ENCODE measurements around the gene E2F1.
"Not testable (repeated sequence)": the region's sequence is repeated elsewhere in the genome, so short reads cannot be mapped to it uniquely, and the experiment has no call there.

The E2F1 gene

GRCh38 chr20:33713865-33714367, 27.7 kb upstream of the E2F1 start:
- no peak overlapping the region for H3K4me3 ChIP-seq (ENCODE audit: low read length)
- DNase-seq (ENCODE audit: low read depth, low spot score): no peak

- H3K4me3 ChIP-seq (ENCODE audit: low read length): no peak overlapping the region
- DNase-seq (ENCODE audit: low read depth, low spot score): no peak
Observed at GRCh38 chr20:33711446-33711738, 25.2 kb upstream of the E2F1 start.

GRCh38 chr20:33710681-33711445, 24.7 kb upstream of the E2F1 start:
- DNase-seq (ENCODE audit: low read depth, low spot score): no peak
- no peak overlapping the region for H3K4me3 ChIP-seq (ENCODE audit: low read length)

GRCh38 chr20:33709905-33710541, 23.8 kb upstream of the E2F1 start:
- no peak for DNase-seq (ENCODE audit: low read depth, low spot score)
- no peak overlapping the region for H3K4me3 ChIP-seq (ENCODE audit: low read length)

DNA sequence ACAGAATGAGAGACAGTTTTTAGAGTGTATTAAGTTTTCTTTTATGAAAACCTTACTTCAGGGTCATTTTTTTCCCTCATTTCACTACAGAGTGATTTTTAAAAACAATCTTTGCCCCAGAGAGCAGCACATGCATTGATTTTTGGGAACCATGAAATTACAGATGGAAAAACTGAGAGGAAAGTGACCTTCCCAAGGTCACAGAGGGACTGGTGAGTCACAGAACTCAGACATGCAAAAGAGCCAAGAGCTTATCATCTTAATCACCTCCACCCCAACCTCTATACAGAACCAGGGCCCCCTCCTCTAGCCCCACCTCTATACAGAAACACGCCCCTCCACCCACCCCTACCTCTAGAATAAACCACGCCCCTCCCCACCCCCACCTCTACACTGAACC, 23.2 kb upstream of the E2F1 start:
- no peak overlapping the region for H3K4me3 ChIP-seq (ENCODE audit: low read length)
- DNase-seq (ENCODE audit: low read depth, low spot score): no peak

DNA sequence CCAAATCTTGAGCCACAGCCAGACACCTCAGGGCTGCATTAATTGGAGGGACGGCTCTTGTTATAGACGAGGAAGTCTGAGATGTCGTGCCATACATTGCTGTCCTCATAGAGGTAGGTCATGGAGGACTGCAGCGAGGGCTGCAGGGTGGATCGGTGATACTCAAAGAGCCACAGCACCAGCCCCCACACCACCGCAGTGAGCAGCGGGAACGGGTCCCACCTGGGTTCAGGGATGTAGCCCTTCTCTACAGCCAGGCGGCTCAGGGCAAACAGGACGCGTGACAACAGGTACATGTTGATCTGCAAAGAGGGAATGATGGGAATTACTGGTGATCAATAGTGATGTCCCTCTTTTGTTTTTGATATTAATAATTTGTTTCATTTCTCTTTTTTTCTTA, 21.5 kb upstream of the E2F1 start:
- no peak overlapping the region for H3K4me3 ChIP-seq (ENCODE audit: low read length)
- no peak for DNase-seq (ENCODE audit: low read depth, low spot score)

DNA sequence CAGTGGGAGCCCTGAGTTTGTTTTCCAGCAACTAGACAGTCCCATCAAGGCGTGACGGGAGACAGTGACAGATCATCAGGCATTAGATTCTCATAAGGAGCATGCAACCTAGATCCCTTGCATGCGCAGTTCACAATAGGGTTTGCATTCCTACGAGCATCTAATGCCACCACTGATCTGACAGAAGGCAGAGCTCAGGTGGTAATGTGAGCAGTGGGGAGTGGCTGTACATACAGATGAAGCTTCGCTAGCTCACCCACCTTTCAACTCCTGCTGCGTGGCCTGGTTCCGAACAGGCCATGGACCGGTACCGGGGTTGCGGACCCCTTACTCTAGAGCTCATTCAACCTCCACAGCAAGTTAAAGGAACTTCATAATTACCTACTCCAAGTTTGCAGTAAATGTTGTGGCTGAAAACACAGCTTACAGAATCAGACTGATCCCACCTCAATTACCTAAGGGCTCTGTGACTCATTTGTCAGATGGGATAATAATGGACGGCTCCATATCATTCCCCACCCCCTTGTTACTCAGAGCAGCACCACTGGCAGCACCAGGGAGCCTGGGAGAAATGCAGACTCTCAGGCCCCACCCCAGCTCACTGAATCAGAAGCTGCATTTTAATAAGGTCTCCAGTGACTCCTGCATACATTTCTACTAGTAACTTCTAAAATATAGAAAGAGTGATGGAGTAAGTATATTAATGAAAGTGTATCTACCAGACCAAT, 18.2 kb upstream of the E2F1 start:
- no peak for DNase-seq (ENCODE audit: low read depth, low spot score)
- H3K4me3 ChIP-seq (ENCODE audit: low read length): no peak overlapping the region

DNA sequence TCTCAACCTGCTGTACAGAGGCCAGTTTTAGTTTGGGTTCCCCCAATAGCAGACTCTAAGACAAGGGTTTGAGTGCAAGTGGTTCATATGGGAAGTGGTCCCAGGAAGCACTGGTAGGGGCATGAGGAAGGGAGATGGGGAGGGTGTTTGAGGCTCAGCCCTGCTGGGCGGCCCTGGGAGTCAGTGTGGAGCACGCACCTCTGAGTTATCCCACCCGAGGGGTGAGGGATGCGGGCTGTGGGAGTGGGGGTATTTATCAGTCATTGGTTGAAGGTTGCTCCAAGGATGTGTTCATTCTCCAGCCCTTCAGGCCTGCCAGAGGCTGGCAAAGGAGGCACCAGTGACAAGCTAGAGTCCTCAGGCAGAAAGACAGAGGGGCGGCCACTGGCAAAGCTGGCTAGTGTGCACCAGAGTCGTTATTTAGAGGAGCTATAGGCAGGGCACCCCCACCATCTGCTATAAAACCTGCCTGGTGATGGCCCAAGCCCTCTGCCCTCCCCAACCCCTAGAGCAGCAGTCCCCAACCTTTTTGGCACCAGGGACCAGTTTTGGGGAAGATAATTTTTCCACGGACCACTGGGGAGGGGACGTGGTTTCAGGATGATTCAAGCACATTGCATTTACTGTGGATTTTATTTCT, 17.4 kb upstream of the E2F1 start:
- no peak overlapping the region for H3K4me3 ChIP-seq (ENCODE audit: low read length)
- no peak for DNase-seq (ENCODE audit: low read depth, low spot score)

- H3K4me3 ChIP-seq (ENCODE audit: low read length): no peak overlapping the region
- DNase-seq (ENCODE audit: low read depth, low spot score): no peak
Observed at GRCh38 chr20:33702861-33703260, 16.7 kb upstream of the E2F1 start.

GRCh38 chr20:33701629-33702450, 15.7 kb upstream of the E2F1 start:
- DNase-seq (ENCODE audit: low read depth, low spot score): no peak

DNA sequence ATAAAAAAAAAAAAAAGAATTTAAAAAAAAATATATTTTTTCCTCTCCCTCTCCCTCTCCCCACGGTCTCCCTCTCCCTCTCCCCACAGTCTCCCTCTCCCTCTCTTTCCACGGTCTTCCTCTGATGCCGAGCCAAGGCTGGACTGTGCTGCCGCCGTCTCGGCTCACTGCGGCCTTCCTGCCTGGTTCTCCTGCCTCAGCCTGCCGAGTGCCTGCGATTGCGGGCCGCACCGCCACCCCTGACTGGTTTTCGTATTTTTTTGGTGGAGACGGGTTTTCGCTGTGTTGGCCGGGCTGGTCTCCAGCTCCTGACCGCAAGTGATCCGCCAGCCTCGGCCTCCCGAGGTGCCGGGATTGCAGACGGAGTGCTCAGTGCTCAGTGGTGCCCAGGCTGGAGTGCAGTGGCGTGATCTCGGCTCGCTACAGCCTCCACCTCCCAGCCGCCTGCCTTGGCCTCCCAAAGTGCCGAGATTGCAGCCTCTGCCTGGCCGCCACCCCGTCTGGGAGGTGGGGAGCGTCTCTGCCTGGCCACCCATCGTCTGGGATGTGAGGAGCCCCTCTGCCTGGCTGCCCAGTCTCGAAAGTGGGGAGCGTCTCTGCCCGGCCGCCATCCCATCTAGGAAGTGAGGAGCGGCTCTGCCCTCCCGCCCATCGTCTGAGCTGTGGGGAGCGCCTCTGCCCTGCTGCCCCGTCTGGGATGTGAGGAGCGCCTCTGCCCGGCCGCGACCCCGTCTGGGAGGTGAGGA, 14.7 kb upstream of the E2F1 start:
- not testable (repeated sequence) for H3K4me3 ChIP-seq (ENCODE audit: low read length); DNase-seq (ENCODE audit: low read depth, low spot score)

More at GRCh38 chr20:33701629-33702450, 15.7 kb upstream of the E2F1 start:
- H3K4me3 ChIP-seq (ENCODE audit: low read length): no peak overlapping the region

DNA sequence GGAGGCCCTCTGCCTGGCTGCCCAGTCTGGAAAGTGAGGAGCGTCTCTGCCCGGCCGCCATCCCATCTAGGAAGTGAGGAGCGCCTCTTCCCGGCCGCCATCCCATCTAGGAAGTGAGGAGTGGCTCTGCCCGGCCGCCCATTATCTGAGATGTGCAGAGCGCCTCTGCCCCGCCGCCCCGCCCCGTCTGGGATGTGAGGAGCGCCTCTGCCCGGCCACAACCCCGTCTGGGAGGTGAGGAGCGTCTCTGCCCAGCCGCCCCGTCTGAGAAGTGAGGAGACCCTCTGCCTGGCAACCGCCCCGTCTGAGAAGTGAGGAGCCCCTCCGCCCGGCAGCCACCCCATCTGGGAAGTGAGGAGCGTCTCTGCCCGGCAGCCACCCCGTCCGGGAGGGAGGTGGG, 12.8 kb upstream of the E2F1 start:
- H3K4me3 ChIP-seq (ENCODE audit: low read length); DNase-seq (ENCODE audit: low read depth, low spot score): not testable (repeated sequence)

DNA sequence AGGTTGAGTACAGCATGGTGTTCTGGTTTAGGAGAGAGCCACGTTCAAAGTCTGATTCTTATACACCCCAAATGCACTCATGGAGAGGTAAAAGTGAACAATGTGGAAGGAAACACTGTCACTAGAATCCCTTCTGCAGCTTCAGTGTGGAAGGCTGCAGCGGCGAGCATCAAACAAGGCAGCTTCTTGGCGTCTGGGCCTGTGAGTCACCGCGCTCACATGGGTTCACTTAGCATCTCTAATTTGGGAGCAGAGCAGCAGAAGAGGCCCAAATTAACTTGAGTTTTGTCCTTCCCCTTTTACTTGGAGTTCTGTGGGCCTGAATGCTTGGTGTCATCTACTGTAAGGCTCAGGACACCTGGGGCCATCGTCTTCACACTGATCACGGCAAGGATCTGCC, 10.9 kb upstream of the E2F1 start:
- no peak for DNase-seq (ENCODE audit: low read depth, low spot score)
- H3K4me3 ChIP-seq (ENCODE audit: low read length): no peak overlapping the region

GRCh38 chr20:33696448-33696847, 10.3 kb upstream of the E2F1 start:
- no peak for DNase-seq (ENCODE audit: low read depth, low spot score)
- no peak overlapping the region for H3K4me3 ChIP-seq (ENCODE audit: low read length)

- no peak for DNase-seq (ENCODE audit: low read depth, low spot score)
- no peak overlapping the region for H3K4me3 ChIP-seq (ENCODE audit: low read length)
Observed at GRCh38 chr20:33694639-33695012, 8.4 kb upstream of the E2F1 start.

DNA sequence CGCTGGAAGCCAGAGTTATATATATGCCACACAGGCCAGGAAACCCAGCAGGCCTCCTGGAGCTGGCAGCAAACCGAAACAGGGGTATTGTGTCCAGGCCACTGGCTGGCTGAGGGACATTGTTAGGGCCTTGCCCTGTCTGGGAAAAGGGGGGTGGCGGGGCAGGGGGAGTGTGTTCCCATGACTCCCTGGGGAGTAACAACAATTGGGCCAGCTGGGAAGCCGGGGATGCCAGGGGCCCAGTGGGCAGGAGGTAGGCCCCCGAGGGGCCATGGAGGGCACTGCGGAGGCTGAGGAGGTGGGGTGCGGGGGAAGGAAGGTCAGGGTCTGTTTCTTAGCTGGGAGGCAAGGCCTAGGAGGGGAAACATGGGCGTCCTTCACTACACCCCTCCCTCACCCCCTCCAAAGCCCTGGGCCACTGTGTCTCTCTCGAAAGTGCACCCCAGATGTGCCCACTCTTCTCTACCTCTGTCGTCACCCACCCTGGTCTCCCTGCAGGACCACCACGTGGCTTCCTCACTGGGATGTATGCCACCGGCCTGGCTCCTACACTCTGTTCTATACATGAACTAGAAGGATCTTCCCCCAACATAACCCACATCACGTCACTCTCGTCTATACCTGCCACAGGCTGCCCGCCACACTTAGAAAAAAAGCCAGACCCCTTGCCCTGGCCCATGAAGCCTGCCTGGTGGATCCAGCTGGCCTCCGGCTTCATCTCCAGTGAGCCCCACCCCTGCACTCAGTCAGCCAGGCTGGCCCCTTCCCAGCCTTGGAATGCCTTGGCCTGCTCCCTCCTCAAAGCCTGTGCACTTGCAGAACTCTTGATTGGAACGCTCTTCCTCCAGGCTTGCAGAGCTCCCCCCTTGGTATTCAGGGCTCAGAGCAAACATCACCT, 7.8 kb upstream of the E2F1 start:
- no peak for DNase-seq (ENCODE audit: low read depth, low spot score)
- H3K4me3 ChIP-seq (ENCODE audit: low read length): no peak overlapping the region

GRCh38 chr20:33693289-33693688, 7.1 kb upstream of the E2F1 start:
- H3K4me3 ChIP-seq (ENCODE audit: low read length): no peak overlapping the region
- no peak for DNase-seq (ENCODE audit: low read depth, low spot score)

Measured in Jurkat, Clone E6-1 (cell line).